Transverse colon (tissue), 4 donors: ENCODE measurements around the gene PLD3.

Source experiments
- CTCF ChIP-seq, 5 experiments: fragments of 200-600 bp in 3 of 5; fragments of 450-650 bp in 2 of 5; sonication (generic) in 3 of 5; IDR thresholded peaks; 1 replicate in 2 of 5; 2 replicates in 3 of 5; pipeline ENCODE4 v1.5.1; 2016 to 2017; ENCODE audit warnings: antibody characterized with exemption in 5 of 5, inconsistent platforms in 3 of 5, mild to moderate bottlenecking in 2 of 5, moderate library complexity in 1 of 5
- POLR2AphosphoS5 ChIP-seq, 3 donors: sonication (generic); formaldehyde crosslinking; IDR thresholded peaks; one replicate each; pipeline ENCODE4 v1.6.1; 2016; ENCODE audit warnings: antibody characterized with exemption in 3 of 3

GRCh38 chr19:40344422-40344821 is 4.1 kb upstream of the PLD3 start:
- TF ChIP-seq CTCF (IDR thresholded peaks at IDR 0.05) (no peak), POLR2AphosphoS5 (IDR thresholded peaks at IDR 0.05) (no peak)
